ENCODE data around the gene HPX. TPM values are rescaled to one million over a fixed set of nuclear protein-coding genes. Genes with fewer than 3 reads are reported as not detected.

The HPX gene
- total RNA-seq, 2 donors from 2014 or later = 1.2 to 1.6 TPM

DNA sequence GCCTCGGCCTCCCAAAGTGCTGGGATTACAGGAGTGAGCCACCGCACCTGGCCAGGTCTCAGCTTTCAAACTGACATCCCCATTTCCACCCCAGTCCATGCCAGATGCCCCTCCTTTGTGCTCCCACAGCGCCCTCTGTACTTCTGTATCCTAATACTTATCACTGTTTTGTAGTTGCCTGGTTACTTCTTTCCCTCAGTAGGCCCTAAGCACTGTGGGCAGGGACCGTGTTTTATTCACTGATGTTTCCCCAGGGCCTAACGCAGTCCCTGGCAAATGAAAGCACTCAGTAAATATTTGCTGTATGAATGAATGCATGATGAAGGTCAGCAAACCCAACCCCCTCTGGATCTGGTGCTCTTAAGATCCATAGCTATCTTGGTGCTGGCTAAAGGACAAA is 35.1 kb upstream of the HPX start:
- Mint-ChIP-seq H3K27me3 (ENCODE audit: low read depth) (no peaks in the 10 kb centered on the region), H3K9me3 (no peaks in the 10 kb centered on the region), H3K27ac (no peak overlapping the region), H3K4me3 (peak overlapping the region in 1 of 2 donors; percentile 17), H3K36me3 (ENCODE audit: insufficient read depth in 2 of 2) (peaks cover 2 to 3% of the 10 kb centered on the region in 2 donors), H3K4me1 (ENCODE audit: low read depth) (peaks cover 29% of the 10 kb centered on the region)
- ATAC-seq (replicated peaks in 1 of 2) (no peak), DNase-seq (no peak)

DNA sequence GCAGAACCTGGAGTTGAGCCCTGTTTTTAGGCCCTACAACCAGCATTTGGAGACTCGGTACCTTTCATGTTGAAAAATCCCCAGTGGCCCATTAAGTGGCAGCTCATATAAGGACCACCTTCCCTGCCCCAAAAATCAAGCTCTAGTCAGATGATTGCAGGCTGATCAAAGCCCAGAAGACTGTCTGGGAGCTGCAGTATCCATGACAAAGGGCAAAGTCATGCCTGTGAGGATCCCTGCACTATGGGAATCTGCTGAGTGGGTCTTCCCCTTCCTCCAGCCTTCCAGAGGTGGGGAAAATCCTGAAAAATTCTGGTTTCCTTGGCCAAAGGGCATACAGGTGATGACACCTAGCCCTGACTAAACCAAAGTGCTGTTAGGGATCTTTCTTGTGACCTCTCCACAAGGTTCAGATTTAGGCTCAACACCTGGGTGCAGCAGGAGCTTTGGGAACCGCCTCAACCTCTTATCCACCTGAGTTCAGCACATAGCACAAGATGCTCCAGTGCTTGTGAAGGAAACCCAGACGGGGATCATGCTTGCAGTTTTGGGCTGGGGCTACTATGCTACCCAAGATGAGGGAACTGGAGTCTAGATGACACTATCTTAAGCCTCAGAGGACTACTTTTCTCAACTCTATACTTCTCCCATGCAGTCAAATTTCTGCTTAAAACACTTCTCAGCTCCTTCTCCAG is 34.2 kb upstream of the HPX start:
- Mint-ChIP-seq H3K27ac (no peak overlapping the region), H3K9me3 (no peaks in the 10 kb centered on the region), H3K4me3 (peak overlapping the region in 1 of 2 donors; percentile 13), H3K27me3 (ENCODE audit: low read depth) (no peaks in the 10 kb centered on the region), H3K4me1 (ENCODE audit: low read depth) (peaks cover 20% of the 10 kb centered on the region), H3K36me3 (ENCODE audit: insufficient read depth in 2 of 2) (peaks cover 2 to 3% of the 10 kb centered on the region in 2 donors)
- DNase-seq (no peak), ATAC-seq (replicated peaks in 1 of 2) (no peak)

DNA sequence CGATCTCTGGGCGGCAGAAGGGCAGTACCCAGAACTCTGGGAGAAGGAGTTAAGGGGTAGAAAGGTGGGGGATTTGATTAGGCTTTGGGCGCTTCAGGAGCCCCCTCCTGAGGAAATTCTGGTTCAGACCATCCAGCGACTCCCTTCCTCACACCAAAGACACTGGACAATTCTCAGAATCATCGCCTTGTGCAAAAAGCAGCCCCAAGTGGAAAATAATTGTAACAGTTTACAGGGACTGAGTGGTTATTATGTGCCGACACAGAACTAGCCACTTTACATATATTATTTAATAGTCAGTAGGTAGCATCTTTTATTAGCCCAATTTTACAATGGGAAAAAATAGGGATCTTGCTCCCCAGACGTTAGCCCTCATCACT is 33.6 kb upstream of the HPX start:
- peaks cover 14% of the 10 kb centered on the region for H3K4me1 Mint-ChIP-seq (ENCODE audit: low read depth)
- peak overlapping the region; percentile 70 to 83 for H3K4me3 Mint-ChIP-seq
- no peak for DNase-seq
- no peak for ATAC-seq (replicated peaks in 1 of 2)
- peaks cover 2 to 3% of the 10 kb centered on the region in 2 donors for H3K36me3 Mint-ChIP-seq (ENCODE audit: insufficient read depth in 2 of 2)
- no peaks in the 10 kb centered on the region for H3K9me3 Mint-ChIP-seq
- H3K27me3 Mint-ChIP-seq (ENCODE audit: low read depth) = no peaks in the 10 kb centered on the region
- H3K27ac Mint-ChIP-seq = peak overlapping the region; percentile 27

DNA sequence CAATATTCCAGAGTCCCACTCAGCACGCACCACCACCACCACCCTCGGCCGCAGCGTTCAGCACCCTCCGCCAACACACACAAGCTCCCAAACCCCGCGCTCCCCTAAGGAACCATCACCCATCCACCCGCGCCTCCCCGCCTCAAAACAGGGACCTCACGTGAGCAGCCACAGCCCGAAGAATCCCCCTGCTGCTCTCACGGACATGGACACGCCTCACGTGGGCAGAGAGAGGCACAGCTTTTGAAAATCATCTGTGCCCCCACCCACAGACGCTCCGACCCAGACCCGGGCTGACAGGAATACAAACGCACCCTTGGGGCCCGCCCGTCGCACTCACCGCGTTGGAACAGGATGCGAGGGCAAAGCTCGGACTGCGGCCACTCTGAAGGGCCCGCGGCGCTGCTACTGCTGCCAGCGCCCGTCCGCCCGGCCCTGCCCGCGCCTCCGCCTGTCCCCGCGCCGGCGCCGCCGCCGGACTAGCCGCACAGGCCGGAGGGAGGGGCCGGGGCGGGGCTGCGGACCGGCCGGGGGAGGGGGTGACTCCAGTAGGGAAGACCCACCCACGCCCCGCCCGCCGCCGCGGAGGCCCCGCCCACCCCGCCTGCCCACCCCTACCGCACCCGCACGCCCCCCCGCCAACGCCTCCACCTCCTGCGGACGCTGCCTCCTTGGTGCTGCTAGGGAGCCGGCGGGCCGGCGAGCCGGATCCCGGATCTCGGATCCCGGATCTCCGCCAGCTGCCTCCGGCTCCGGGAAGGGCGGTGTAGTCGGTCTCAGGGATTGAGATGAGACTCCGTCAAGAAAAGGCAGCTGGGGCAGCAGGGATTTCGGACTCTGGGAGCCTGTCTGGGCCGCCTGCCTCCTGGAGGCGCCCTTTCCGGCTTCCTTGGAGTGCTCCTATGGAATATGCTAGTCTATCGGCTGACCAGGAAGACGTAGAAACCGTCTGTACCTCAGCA is 32.9 kb upstream of the HPX start, which contains the start of gene TRIM3:
Gene TRIM3, minus strand, starts transcription at position 491 of the 962 bp plus-strand sequence. CDS start 8,246 bp downstream, outside the sequence.
- no peaks in the 10 kb centered on the region for H3K27me3 Mint-ChIP-seq (ENCODE audit: low read depth)
- peaks cover 10% of the 10 kb centered on the region for H3K4me1 Mint-ChIP-seq (ENCODE audit: low read depth)
- peak within 1 kb of the TSS; percentile 77 to 89 for H3K4me3 Mint-ChIP-seq
- ATAC-seq (replicated peaks in 1 of 2) (peak; percentile 78 to 85), DNase-seq (peak; percentile 69 to 70)
- peak within 1 kb of the TSS; percentile 27 for H3K27ac Mint-ChIP-seq
- H3K36me3 Mint-ChIP-seq (ENCODE audit: insufficient read depth in 2 of 2) = peaks cover 2 to 3% of the 10 kb centered on the region in 2 donors
- H3K9me3 Mint-ChIP-seq = no peaks in the 10 kb centered on the region

DNA sequence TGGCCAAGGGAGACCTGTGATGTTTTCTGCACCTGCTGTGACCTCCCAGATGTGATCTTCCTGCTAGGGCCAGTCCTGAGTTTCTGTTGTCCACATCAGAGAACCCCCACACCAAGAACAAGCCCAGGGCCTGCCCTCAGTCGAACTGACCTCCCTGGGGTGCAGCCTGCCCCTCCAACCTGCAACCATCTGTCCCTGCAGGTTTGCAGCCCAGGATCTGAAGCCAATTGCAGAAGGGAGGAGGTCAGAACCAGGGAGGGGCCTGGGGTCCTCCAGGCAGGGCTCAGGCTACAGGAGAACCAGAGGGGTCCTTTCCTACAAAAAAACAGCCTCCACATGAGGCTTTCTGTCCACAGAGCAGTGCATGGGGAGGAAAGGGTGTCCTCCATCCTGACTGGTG is 32.1 kb upstream of the HPX start:
- Mint-ChIP-seq H3K27me3 (ENCODE audit: low read depth) (no peaks in the 10 kb centered on the region), H3K9me3 (no peaks in the 10 kb centered on the region), H3K36me3 (ENCODE audit: insufficient read depth in 2 of 2) (peaks cover 2 to 3% of the 10 kb centered on the region in 2 donors), H3K4me3 (peak overlapping the region; percentile 60 to 89), H3K27ac (no peak overlapping the region), H3K4me1 (ENCODE audit: low read depth) (peaks cover 10% of the 10 kb centered on the region)
- ATAC-seq (replicated peaks in 1 of 2) (no peak), DNase-seq (no peak)

DNA sequence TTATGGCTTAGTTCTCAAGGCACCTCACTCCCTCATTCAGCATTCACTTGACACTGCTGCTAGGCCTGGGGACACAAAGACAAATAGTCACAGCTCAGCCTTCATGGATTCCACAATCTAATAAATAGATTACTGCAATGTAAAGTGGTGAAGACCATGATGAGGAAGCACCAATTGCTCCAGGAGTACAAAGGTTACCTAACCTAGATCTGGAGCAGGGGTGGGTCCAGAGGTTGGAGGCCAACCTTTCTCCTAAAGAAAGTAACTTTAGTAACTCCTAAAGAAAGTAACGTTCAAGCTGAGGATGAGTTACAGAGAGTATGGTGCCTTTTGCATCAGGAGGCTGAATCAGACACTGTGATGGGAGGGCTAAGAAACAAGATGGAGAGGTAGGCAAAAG is 28.8 kb upstream of the HPX start:
- no peaks in the 10 kb centered on the region for H3K9me3 Mint-ChIP-seq

DNA sequence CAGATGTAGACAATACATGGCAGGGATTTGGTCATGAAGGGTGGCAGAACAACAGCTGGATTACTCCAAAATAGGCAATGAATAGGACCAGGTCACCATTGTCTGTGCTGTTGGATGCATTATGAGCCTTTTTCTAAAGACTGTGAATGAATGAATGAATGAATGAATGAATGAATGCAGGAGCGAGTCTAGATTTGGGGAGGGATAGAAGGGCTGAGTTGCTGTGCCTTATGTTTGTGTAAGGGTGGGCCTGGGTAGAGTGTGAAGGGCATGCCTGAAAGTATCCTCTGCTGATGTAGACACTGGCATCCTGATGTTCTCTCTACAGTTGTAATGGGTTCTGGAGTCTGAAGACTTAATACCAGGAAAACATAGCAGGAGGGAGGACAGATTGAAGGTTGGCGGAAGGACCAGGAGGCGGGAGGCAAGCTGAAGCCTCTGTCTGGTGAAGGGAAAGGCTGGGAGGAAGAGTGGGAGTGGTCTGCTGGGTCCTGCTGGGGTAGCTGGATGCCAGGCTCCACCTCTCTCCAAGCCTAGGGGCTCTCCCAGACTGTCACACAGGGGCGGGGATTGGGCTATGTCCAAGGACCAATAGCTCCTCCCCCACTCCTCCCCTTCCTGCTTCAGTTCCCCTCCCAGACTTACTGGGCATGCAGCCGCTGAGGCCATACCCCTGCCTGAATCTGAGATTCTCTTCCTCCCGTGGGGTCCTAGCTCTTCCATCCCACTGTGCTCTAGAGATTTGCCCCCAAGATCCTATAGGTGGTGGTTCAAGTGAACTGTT is 28.1 kb upstream of the HPX start:
- Mint-ChIP-seq H3K4me1 (ENCODE audit: low read depth) (peaks cover 10% of the 10 kb centered on the region), H3K4me3 (no peak overlapping the region), H3K27ac (no peak overlapping the region), H3K36me3 (ENCODE audit: insufficient read depth in 2 of 2) (no peaks in the 10 kb centered on the region), H3K27me3 (ENCODE audit: low read depth) (no peaks in the 10 kb centered on the region), H3K9me3 (no peaks in the 10 kb centered on the region)
- ATAC-seq (replicated peaks in 1 of 2) (peak in 1 of 2 donors; percentile 18), DNase-seq (peak in 1 of 2 donors; percentile 8)

More for the DNA sequence above, 28.8 kb upstream of the HPX start:
- ATAC-seq (replicated peaks in 1 of 2) (no peak), DNase-seq (no peak)
- H3K4me3 Mint-ChIP-seq = no peak overlapping the region
- H3K36me3 Mint-ChIP-seq (ENCODE audit: insufficient read depth in 2 of 2) = no peaks in the 10 kb centered on the region
- H3K27me3 Mint-ChIP-seq (ENCODE audit: low read depth) = no peaks in the 10 kb centered on the region
- H3K4me1 Mint-ChIP-seq (ENCODE audit: low read depth) = peaks cover 10% of the 10 kb centered on the region
- no peak overlapping the region for H3K27ac Mint-ChIP-seq

DNA sequence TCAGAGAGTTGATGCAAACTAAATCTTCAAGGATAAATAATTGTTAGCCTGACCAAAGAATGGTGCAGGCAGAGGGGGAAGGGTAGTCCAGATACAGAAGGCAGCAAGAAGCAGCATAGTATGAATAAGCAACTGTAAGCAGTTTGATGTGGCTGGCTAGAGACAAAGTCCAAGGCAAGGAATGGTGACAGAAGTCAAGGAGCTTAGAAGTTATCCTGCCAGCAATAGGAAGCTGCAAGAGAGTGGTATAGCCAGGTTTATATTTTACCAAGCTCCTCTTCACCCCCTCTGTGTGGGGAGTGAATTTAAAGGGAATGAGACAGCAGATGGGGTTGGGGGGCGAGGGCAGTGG is 18.3 kb upstream of the HPX start:
- H3K4me1 Mint-ChIP-seq (ENCODE audit: low read depth) = no peaks in the 10 kb centered on the region
- H3K4me3 Mint-ChIP-seq = no peak overlapping the region
- DNase-seq (no peak), ATAC-seq (replicated peaks in 1 of 2) (no peak)
- H3K36me3 Mint-ChIP-seq (ENCODE audit: insufficient read depth in 2 of 2) = no peaks in the 10 kb centered on the region
- no peaks in the 10 kb centered on the region for H3K9me3 Mint-ChIP-seq
- H3K27ac Mint-ChIP-seq = no peak overlapping the region
- H3K27me3 Mint-ChIP-seq (ENCODE audit: low read depth) = no peaks in the 10 kb centered on the region

DNA sequence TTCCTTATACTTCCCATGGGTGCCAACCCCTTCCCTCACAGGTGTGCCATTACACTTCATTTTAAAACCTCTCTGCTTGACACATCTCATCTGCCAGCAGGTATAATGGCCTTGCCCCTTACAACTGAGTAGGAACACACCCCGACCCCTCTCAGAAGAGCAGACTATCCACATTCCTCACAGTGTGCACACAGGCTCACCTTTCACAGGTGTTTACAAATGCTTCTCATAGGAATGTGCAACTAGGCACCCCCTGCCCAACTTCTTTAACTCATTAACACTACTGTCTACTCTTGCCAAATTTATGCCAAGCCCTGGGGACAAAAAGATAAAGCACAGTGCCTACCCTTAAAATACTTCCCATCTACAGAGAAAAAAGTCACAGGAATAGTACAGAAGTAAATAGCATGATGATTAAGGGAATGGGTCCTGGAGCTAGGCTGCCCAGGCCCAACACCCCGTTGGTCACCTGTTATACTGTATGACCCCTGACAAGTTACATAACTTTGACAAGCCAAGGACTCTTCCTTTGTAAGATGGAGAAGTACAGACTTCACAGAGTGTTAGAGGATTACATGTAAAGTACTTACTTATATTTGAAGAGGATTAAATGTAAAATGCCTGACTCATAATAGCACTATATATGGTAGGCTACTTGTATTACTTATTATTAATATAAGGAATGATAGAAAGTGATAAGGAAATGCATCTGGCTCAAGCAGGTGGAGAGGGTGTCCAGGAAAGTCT is 17.7 kb upstream of the HPX start:
- Mint-ChIP-seq H3K27me3 (ENCODE audit: low read depth) (no peaks in the 10 kb centered on the region), H3K9me3 (no peaks in the 10 kb centered on the region), H3K4me3 (no peak overlapping the region)

DNA sequence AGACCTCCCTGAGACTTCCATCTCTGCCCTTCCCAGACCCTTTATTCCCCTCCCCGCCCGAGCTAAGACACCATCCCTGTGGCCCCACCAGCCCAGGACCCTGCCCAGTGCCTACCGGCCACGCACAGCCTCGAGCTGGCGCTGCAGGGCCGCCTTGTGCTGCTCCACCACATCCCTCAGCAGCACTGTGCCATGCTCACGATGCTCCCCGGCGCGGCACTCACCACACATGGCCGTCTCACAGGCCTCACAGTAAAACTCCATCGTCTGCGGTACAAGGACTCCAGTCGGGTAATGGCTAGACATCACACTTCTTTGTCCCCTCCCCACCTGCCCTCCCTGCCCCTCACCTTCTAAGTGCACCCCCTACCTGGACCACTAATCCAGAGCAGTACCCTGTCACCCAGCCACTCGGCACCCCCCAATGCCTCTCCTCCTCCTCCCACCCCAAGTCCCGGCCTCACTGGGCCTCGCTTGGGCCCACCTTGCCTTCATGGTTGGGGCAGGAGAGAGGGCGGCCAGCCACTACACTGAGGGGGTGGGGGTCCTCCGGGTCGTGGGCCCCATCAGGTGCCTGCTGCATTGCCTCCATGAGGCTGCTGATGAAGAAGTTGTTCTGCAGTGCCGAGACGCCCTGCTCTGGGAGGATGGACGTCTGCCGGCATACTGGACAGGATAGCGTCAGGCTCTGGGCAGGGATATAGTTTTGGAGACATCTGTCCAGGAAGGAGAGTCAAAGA is 17.0 kb upstream of the HPX start:
- Mint-ChIP-seq H3K4me1 (ENCODE audit: low read depth) (no peaks in the 10 kb centered on the region), H3K27me3 (ENCODE audit: low read depth) (no peaks in the 10 kb centered on the region), H3K36me3 (ENCODE audit: insufficient read depth in 2 of 2) (no peaks in the 10 kb centered on the region), H3K4me3 (no peak overlapping the region), H3K9me3 (no peaks in the 10 kb centered on the region), H3K27ac (no peak overlapping the region)
- DNase-seq = no peak
- ATAC-seq (replicated peaks in 1 of 2) = no peak

More for the DNA sequence above, 17.7 kb upstream of the HPX start:
- Mint-ChIP-seq H3K4me1 (ENCODE audit: low read depth) (no peaks in the 10 kb centered on the region), H3K36me3 (ENCODE audit: insufficient read depth in 2 of 2) (no peaks in the 10 kb centered on the region), H3K27ac (no peak overlapping the region)
- no peak for ATAC-seq (replicated peaks in 1 of 2)
- DNase-seq = no peak

DNA sequence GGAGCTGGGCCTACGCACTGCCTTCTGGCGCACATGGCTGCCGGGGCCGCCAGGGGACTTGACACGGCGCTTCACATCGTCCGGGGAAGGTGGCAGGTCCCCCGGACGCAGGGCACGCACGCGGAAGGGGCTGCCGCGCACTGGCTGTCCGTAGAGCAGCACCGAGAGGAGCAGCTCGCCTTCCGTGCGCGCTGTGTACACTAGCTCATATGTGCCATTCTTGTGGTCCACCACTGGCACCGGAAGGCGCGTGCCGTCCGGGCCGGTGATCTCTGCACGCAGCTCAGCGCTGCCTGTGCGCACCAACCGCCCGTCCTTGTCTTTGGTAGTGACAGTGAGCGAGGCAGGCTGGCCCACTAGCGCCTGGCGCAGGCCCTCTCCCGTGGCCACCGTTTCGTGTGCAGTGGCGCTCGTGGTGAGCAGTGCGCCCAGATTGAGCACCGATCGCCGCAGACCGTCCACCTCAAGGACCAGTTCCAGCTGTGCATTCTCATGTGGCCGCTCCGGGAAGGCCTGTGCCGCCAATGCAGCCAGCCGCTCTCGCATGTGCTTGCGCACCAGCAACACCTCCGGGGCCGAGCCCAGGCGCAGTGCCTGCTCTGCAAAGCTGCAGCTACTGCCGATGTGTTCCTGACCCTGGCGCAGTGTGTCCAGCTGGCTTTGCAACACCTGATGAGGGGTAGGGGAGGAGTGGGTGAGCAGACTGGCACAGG is 15.7 kb upstream of the HPX start:
- H3K9me3 Mint-ChIP-seq = no peaks in the 10 kb centered on the region
- no peaks in the 10 kb centered on the region for H3K27me3 Mint-ChIP-seq (ENCODE audit: low read depth)
- H3K36me3 Mint-ChIP-seq (ENCODE audit: insufficient read depth in 2 of 2) = no peaks in the 10 kb centered on the region
- no peak for DNase-seq
- H3K27ac Mint-ChIP-seq = no peak overlapping the region
- no peak overlapping the region for H3K4me3 Mint-ChIP-seq
- H3K4me1 Mint-ChIP-seq (ENCODE audit: low read depth) = no peaks in the 10 kb centered on the region
- no peak for ATAC-seq (replicated peaks in 1 of 2)
